GM12801 (cell line): ENCODE data around the gene STXBP3.

Experiments
- CTCF ChIP-seq: IDR thresholded peaks from one replicate; pipeline ENCODE4 v1.5.1; 2011; ENCODE audit warnings: control low read depth; ENCODE audit not compliant: insufficient read length; ENCODE audit errors: extremely low read depth

The STXBP3 gene

DNA sequence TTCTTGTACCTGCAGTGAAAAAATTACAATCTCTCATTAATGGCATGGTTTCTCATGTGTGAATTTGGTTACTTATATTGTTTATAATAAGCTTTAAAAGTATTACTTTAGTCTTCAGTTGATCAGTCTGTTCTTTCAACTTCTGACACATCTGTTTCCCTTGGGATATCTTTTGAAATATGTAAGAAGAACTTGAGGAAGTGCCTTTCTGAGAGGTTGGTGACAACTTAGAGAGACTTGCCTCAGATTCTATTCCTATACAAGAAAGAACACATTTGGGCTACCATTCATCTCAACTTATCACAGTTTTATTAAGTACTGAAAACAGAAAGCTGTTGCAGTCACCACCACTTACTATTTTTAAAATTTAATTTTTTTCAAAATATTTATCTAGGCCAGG is 102.3 kb downstream of the STXBP3 start:
- TF ChIP-seq CTCF, result no peak

- TF ChIP-seq CTCF, result no peak
These were observed 104.5 kb downstream of the STXBP3 start for GRCh38 chr1:108850929-108851328.

GRCh38 chr1:108851567-108851966 is 105.1 kb downstream of the STXBP3 start:
- no peak for TF ChIP-seq CTCF

DNA sequence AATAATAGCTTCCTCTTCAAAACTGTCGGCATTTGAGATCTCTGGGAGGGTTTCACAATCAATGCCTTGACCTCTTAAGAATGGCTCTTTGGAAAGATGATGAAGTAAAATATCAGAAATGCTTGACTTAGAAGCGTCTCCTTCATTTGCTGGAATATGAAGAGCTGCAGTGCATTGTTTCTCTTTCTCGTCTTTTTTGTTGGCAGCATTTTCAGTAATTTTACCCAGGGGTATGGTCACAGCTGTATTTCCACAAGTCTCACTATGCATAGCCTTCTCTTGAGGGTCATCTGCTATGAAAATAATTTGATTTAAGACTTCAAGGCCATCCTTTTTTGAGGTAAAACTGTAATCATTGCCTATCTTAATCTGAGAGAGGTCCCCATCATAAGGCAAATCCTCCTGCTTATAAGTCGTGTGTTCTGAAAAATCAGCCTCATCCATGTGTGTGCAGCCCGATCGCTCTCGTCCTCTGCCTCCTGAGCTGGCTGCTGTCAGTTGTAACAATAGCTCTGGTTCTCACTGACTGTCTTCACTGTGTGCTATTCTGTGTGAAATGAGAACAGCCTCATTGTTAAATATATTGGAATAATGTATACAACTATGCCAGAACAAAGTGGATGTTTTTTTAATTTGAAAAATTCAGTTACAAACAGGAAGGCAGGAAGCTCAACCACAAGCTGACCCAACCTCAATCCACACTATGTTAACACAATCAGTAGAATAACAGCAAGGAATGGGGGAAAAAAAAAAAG is 105.9 kb downstream of the STXBP3 start:
- TF ChIP-seq CTCF, result no peak

GRCh38 chr1:108854221-108855019 is 107.9 kb downstream of the STXBP3 start:
- TF ChIP-seq CTCF, result no peak

DNA sequence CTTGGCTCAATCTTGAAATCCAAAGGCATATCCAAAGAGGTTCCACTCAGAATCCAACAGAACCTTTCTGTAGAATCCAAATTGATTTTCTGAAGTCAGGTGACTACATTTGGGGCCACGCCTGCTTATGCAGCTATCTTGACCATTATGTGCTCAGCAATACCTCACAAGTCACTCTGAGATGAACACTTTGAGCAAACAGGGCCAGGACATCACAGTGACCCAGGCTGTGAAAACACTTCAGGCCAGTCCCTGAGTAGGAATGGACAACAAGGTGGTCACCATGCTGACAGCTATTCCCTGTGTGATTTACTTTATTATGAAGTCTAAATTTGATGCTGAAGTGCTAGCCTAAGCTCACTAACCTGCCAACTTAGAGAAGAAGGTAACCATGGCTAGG is 110.5 kb downstream of the STXBP3 start, which contains the start of gene AKNAD1:
AKNAD1 (minus strand) TSS at position 101 of the 400 bp plus-strand sequence. CDS start 4,430 bp downstream, outside the sequence.
- no peak for TF ChIP-seq CTCF

DNA sequence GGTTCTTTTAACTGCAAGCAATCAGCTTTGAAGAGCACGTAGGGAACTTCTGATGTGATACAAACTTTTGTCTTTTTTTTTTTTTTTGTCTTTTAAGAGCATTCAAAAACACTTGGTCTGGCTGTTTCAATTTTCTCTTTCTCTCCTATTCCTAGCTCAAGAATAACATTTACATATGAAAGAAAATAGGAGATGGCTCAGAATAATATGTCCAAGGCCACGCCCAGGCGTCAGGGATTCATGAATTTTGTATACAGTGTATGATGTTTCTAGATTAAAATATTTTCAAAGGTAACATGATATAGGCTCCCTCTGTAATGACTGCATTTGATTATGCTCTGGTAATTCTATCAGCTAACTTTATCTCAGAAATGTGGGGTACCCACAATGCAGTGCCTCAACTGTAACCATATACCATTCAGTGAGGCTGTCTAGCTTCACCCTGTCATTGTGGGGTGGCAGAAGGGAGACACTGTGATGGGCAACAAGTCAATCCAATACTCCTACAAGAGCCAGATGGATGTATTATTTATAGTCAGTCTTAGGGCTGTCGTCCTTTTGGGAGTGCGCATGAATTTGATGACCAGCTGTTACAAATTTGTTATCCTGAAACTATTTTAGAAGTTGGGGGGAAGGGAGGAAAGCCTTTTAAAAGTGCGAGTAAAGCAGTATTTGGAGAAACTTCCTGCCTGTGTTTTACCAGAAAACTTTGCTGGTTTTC is 111.9 kb downstream of the STXBP3 start:
- no peak for TF ChIP-seq CTCF
